Measurements from ENCODE around the gene GSG1L.

The GSG1L gene

DNA sequence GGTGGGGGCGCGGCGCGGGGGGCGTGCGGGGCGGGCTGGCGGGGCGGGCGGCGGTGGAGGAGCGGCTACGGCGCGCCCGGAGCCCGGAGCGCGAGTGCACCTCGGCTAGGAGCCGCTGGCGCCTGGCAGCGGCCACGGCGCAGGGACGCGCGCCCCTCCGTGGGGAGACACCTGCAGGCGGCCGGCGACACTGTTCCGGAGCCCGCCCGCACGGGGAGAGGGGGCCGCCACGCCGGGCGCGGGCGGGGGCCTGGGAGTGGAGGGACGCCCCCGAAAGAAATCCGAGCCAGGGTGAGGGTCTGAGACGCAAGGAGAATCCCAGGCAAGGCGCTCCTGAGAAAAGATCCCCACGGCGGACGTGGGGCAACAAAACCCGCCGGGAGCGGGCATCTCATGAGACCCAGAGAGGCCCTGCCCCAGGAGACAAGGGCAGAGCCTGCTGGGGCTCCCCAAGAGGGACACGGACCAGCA, at the start of gene GSG1L:
GSG1L (minus strand) TSS at position 124 of the 471 bp plus-strand sequence. CDS start 290 bp downstream, outside the sequence.
- no peak for DNase-seq (ENCODE audit: low spot score)

GRCh38 chr16:28112908-28113307, 49.4 kb upstream of the GSG1L start:
- no peak for DNase-seq (ENCODE audit: low spot score)

DNA sequence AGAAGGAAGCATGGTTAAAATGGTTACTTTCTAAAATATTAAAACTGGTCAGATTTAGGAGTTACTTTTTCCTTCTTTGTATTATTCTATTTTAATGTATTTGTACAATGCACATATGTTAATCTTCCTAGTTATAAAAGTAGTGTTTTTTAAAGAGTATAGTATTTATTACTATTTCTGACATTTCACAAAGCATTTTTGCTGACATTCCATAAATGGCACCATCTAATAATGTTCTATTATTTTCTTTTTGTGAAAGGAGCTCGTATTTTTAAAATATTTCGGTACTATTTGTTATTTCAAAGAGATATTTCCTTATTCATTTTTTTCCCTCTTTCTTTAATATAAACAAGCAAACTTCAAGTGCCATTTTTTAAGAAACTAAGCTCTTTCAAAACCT, 47.5 kb upstream of the GSG1L start:
- DNase-seq (ENCODE audit: low spot score) = no peak

GRCh38 chr16:28110479-28110878, 47.0 kb upstream of the GSG1L start:
- DNase-seq (ENCODE audit: low spot score) = no peak

- no peak for DNase-seq (ENCODE audit: low spot score)
These were observed 46.6 kb upstream of the GSG1L start for GRCh38 chr16:28110074-28110473.

DNA sequence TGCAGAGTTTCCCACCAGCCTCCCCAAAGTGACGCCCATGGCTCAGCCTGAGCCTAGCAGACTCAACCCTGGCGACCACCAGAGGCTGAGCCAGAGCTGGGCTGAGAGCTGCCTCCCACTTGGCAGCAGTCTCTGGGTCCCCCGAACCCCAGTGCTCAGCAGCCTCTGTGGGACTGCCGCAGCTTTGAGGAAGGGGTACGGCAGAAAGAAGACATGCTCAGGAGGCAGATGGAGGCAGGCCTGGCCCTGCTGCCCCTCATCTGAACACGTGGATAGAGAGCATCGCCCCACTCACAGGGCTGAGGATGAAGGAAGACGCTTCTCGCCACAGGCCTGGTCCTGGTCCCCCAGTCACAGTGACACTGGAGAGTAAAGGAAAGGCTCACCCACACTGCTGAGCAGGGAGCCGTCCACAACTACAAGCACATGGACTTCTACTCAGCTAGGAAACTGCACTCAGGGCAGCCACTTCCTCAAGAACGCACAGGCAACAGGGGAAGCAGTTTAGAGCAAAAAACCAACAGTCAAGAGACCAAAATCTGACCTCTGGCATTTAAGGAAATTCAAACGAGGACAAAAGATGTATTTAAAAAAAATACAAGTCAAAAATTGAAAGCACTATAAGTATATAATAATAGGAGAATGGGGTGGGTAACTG, 45.2 kb upstream of the GSG1L start:
- no peak for DNase-seq (ENCODE audit: low spot score)

GRCh38 chr16:28107232-28107631, 43.7 kb upstream of the GSG1L start:
- no peak for DNase-seq (ENCODE audit: low spot score)

GRCh38 chr16:28106467-28107215, 43.1 kb upstream of the GSG1L start:
- DNase-seq (ENCODE audit: low spot score) = no peak

DNA sequence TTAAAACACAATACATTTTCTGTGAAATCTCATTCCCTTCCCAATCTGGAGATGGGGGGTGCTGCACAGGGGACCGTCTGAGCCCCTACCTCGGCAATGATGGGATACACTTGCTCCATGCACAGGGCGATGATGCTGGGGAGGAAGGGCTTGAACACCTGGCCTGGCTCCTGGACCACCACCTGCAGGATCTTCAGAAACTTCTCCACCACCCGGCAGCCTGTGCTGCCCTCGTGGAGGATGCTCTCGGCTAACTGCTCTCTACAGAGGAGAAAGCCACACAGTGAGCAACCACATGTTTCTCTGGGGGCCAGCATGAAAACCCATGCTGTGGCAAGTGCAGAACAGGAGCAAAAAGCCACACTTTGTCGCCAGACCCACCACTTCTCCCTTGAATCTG, 42.4 kb upstream of the GSG1L start:
- DNase-seq (ENCODE audit: low spot score) = no peak

- DNase-seq (ENCODE audit: low spot score) = no peak
These were observed 41.8 kb upstream of the GSG1L start for GRCh38 chr16:28105297-28105696.

- no peak for DNase-seq (ENCODE audit: low spot score)
These were observed 40.9 kb upstream of the GSG1L start for GRCh38 chr16:28104404-28104803.

GRCh38 chr16:28103516-28104170, 40.1 kb upstream of the GSG1L start:
- no peak for DNase-seq (ENCODE audit: low spot score)

DNA sequence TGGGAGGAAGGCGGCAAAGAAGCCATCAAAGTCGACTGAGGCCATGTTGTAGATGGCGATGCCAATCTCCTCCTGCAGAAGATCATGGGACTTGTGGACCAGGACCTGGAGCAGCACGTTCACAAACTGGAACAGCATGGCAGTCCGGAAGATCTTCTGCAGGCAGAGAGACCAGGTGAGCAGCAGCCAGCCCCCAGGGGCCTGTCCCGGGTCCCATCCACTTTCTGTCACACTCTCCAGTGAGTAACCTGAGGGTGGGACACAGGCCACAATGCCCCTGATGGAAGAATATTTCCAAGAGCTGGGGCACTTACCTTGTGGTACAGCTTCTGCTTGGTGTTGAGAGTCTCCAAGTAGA, 38.0 kb upstream of the GSG1L start:
- no peak for DNase-seq (ENCODE audit: low spot score)

DNA sequence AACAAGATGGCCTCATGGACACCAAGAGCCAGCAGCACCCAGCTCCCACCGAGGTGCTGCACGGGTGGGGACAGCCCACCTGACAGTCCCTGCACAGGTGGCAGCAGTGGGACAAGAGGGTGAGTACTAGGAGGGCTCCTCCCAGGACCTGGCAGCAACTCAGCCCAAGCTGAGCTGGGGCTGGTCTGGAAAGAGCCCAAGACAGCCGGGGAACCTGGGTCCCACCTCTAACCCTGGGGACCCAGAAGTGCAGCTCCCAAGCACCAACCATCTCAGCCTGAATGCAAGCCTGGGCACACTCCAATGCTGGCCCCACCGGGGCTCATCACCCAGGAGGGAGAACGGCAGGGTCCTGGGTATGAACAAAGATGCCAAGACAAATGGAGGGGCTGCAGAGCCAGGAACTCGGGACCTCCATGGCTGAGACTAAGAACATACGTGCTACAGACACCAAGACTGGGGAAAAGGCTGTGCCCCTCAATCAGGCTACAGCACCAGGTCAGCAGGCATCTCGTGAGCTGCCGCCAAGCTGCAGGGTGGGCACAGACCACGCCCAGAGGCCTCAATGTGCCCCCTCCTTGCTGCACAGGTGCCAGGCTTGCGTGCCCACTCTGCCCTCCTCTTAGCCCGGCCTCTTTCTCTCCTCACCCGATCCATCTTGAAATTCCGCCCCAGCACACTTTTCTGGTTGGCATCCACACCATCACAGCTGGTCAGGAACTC, 37.5 kb upstream of the GSG1L start:
- no peak for DNase-seq (ENCODE audit: low spot score)

DNA sequence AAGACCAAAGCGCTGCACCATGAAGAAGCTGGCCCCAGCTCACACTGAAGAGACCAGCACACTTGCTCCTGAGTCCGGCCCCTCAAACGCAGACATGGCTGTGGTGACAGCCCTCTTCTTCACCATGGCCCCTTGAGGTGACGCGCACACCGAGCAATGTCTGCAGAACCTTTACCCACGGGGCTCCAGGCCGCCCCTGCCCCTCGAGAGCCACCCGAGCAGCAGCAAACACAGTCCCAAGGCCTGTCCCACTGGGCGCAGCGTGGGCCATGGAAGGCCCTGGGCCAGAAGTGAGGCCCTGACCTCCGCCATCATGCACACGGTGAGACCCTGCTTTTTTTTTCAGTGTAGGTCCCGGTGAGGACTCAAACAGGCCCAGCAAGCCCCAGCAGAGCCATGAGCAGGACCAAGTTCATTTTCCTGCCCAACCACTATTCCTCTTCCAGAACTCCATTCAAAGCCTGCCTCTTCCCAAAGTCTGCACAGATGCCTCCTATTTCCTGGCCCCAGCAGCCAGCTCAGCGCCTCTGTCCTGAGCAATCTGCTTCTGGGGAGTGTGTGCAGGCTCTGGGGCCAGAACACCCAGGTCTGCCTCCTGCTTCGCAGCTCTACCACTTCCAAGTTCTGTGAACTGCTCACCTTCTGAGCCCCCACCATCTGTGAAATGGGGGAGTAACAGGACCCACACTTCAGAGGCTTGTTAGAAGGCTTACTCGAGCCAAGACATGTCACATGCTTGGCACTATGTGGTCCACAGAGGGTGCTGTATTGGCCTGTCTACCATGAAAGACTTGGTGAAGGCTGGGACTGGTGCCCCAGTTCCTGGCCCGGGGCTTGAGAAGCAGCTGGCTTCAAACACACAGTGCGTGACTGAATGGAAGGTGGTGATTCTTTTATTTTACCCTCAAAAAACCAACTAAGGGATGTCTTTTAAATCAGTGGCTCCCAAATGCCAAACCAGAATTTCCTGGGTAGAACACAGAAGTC, 35.7 kb upstream of the GSG1L start:
- DNase-seq (ENCODE audit: low spot score) = no peak

DNA sequence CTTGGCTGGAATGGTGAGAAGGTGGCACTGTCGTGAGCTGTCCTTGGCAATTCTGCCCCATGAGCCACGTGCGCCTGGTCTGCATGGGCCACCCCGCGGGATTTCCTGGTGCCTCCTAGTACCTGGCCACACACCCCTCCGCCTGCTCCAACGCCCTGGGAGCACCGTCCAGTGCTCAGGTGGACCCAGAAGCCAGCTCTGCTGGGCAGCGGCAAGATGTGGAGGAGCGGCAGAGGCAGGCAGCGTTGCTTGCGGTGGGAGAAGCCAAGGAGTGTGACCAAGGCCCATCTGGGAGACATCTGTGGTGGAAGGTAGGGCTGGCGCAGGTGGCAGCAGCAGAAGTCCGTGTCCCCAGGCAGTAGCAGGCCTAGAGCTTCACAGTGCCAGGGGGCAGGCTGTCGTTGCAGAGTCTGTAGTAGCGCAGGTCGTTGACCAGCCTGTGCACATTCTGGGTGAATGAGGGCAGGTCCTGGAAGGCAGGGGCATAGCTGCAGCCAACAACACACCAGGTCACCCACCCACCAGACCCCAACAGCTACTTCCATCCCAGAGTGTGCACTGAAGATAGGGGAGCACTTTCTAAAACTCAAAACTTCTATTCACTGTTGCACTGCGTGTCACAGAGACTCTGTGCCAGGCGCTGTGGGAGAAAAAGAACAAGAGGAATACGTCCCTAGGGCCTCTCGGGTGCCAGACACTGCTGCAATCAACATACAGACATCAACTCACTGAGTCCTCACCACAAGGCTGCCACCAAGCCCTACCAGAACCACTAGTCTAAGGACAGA, 34.9 kb upstream of the GSG1L start:
- no peak for DNase-seq (ENCODE audit: low spot score)

DNA sequence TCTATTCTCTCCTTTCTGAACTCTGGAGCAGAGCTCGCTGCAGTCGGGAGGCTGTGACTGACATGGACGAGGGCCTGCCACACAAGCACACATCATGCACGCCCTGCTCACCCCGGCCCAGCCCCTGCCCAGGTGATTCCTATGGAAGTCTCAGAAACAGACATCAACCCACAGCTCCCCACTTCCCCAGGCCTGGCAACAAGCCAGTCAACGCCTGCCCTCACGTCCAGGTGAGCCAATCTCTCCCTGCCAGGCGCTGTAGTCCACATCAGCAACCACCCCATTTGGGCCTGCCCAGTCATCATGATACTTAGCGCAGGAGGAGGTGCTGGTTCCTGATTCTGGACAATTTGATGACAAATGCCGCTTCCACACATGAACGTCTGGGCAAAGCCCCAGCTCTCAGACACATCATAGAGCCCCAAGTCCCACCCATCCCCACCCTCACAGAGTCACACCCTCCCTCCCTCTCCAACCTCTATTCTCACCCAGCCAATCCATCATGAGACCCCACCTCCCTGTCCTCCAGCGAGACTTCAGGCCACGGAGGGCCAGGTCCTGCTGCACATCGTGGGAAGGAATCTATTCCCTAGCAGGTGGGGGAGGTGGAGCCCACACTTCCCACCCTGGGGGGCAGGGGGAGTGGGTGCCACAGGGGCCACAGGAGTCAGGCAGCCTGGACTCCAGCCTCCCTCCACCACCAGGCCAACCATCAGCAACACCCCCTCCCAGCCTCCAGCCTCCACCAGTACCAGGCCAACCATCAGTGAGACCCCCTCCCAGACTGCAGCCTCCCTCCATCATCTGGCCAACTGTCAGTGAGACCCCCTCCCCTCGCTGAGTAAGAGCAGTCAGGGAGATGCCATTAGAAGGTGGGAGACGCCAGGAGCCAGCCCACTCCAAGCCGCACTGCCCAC, 33.7 kb upstream of the GSG1L start:
- no peak for DNase-seq (ENCODE audit: low spot score)

DNA sequence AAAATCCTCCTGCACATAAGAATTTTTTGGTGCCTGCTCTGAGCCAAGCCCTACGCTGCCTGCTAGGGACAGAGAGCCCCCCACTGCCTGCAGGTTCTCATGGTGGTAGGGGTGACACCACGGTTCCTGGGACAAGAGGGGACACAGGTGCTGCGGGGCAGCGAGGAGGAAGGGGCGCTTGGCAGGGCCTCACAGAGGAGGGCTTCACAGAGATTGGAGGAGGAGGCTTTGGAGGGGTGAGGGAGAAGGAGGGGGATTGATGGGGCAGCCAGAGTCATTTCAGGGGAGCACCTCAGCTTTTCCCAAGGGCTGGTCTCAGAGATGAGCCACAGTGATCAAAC, 29.8 kb upstream of the GSG1L start:
- DNase-seq (ENCODE audit: low spot score) = no peak

GRCh38 chr16:28092721-28093384, 29.3 kb upstream of the GSG1L start:
- DNase-seq (ENCODE audit: low spot score) = no peak

Data from NAMALWA (cell line).